ENCODE results near the gene SHE. TPM values are rescaled to one million over a fixed set of nuclear protein-coding genes. Genes with fewer than 3 reads are reported as not detected.

SHE gene
- polyA plus RNA-seq, 1 experiment = not detected

DNA sequence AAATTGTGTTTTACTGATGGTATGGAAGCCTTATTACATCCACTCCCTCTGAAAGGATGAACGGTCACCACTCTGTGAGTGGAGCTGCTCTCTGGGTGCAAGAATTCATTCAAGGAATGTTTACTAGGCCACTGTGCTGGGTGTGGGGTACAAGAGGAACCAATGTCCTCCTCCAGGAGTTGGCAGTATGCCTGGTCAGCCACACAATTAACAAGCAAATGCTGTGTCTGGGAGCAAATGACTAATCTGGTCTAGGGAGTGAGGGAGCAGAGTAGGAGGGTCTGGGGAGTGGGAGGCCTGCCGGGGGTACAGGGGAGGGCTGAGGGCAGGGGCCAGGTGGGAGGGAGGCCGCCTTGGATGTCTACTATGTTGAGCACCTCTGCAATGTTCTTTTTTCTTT, 27.4 kb downstream of the SHE start:
- TF ChIP-seq, protein P1, sequence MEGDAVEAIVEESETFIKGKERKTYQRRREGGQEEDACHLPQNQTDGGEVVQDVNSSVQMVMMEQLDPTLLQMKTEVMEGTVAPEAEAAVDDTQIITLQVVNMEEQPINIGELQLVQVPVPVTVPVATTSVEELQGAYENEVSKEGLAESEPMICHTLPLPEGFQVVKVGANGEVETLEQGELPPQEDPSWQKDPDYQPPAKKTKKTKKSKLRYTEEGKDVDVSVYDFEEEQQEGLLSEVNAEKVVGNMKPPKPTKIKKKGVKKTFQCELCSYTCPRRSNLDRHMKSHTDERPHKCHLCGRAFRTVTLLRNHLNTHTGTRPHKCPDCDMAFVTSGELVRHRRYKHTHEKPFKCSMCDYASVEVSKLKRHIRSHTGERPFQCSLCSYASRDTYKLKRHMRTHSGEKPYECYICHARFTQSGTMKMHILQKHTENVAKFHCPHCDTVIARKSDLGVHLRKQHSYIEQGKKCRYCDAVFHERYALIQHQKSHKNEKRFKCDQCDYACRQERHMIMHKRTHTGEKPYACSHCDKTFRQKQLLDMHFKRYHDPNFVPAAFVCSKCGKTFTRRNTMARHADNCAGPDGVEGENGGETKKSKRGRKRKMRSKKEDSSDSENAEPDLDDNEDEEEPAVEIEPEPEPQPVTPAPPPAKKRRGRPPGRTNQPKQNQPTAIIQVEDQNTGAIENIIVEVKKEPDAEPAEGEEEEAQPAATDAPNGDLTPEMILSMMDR (IDR thresholded peaks at IDR 0.05; ENCODE audit: low read depth, low read length) = no peak
- ChIA-PET CTCF (interaction anchor here (8.7 kb wide), 1 partner anchor 71 kb away, joined by 122 read pairs; no protein-coding TSS in a partner anchor), POLR2A (no interaction called here)
- no peaks in the 10 kb centered on the region for H3K9me3 ChIP-seq (ENCODE audit: control insufficient read depth, insufficient read depth, low read length)
- H3K4me3 ChIP-seq (ENCODE audit: low read depth, low read length) = no peak overlapping the region
- H3K27ac ChIP-seq (ENCODE audit: low read depth, low read length) = no peak overlapping the region
- DNase-seq (ENCODE audit: low read depth, low spot score) = no peak
- no peaks in the 10 kb centered on the region for H3K27me3 ChIP-seq (ENCODE audit: control insufficient read depth, insufficient read depth, low read length)

GRCh38 chr1:154471304-154471703, 30.9 kb downstream of the SHE start:
- Histone ChIP-seq H3K9me3 (ENCODE audit: control insufficient read depth, insufficient read depth, low read length) (no peaks in the 10 kb centered on the region; the same call in 1 of the 2 replicates), H3K27me3 (ENCODE audit: control insufficient read depth, insufficient read depth, low read length) (no peaks in the 10 kb centered on the region), H3K4me3 (ENCODE audit: low read depth, low read length) (no peak overlapping the region), H3K27ac (ENCODE audit: low read depth, low read length) (no peak overlapping the region)
- no peak for DNase-seq (ENCODE audit: low read depth, low spot score)
- POLR2A ChIA-PET = no interaction called here
- TF ChIP-seq, protein P1 (IDR thresholded peaks at IDR 0.05; ENCODE audit: low read depth, low read length) = no peak
- CTCF ChIA-PET = interaction anchor here (1.0 kb wide), 1 partner anchor 8 kb away, joined by 3 read pairs; no protein-coding TSS in a partner anchor

GRCh38 chr1:154469844-154470560, 32.2 kb downstream of the SHE start:
- CTCF ChIA-PET = interaction anchor here (0.7 kb wide), 1 partner anchor 135 kb away, joined by 3 read pairs; no protein-coding TSS in a partner anchor

GRCh38 chr1:154468535-154469250, 33.5 kb downstream of the SHE start:
- CTCF ChIA-PET = interaction anchor here (1.5 kb wide), 1 partner anchor 91 kb away, joined by 4 read pairs; no protein-coding TSS in a partner anchor
- no peak overlapping the region for H3K27ac ChIP-seq (ENCODE audit: low read depth, low read length)
- no peak overlapping the region for H3K4me3 ChIP-seq (ENCODE audit: low read depth, low read length)
- POLR2A ChIA-PET = no interaction called here
- DNase-seq (ENCODE audit: low read depth, low spot score) = no peak
- no peaks in the 10 kb centered on the region; the same call in 1 of the 2 replicates for H3K9me3 ChIP-seq (ENCODE audit: control insufficient read depth, insufficient read depth, low read length)
- H3K27me3 ChIP-seq (ENCODE audit: control insufficient read depth, insufficient read depth, low read length) = no peaks in the 10 kb centered on the region
- TF ChIP-seq, protein P1 (IDR thresholded peaks at IDR 0.05; ENCODE audit: low read depth, low read length) = no peak

More at GRCh38 chr1:154469844-154470560, 32.2 kb downstream of the SHE start:
- H3K27ac ChIP-seq (ENCODE audit: low read depth, low read length) = no peak overlapping the region
- POLR2A ChIA-PET = interaction anchor here (0.6 kb wide), 1 partner anchor 62 kb away, joined by 3 read pairs; no protein-coding TSS in a partner anchor
- no peaks in the 10 kb centered on the region for H3K27me3 ChIP-seq (ENCODE audit: control insufficient read depth, insufficient read depth, low read length)
- H3K4me3 ChIP-seq (ENCODE audit: low read depth, low read length) = no peak overlapping the region
- TF ChIP-seq, protein P1 (IDR thresholded peaks at IDR 0.05; ENCODE audit: low read depth, low read length) = no peak
- no peak for DNase-seq (ENCODE audit: low read depth, low spot score)
- no peaks in the 10 kb centered on the region; the same call in 1 of the 2 replicates for H3K9me3 ChIP-seq (ENCODE audit: control insufficient read depth, insufficient read depth, low read length)

Data from AG04450 (cell line).